Caco-2 (cell line): ENCODE measurements around the gene NUDCD2. TPM values are rescaled to one million over a fixed set of nuclear protein-coding genes. Genes with fewer than 3 reads are reported as not detected.
A peak's percentile ranks its signal among the peaks of the same experiment; 100 is the strongest.

ENCODE experiments used
- BruUV-seq: library from RNA; stranded (reverse); fragments of 400-500 nt; replicated peaks from 2 replicates; lab custom pipeline; 2021; lab: Mats Ljungman, UMichigan
- CTCF ChIA-PET: fragments of 300-600 bp; sonication (Branson Sonifier 250); formaldehyde crosslinking; loops from one replicate; lab custom pipeline; 2022; ENCODE audit warnings: antibody characterized with exemption; lab: Charles Lee
- POLR2A ChIA-PET: fragments of 300-600 bp; sonication (Branson Sonifier 250); formaldehyde crosslinking; loops from one replicate; lab custom pipeline; 2022; ENCODE audit warnings: antibody characterized with exemption; lab: Charles Lee
- DNase-seq, 2 experiments: peaks; one replicate each; pipeline versions ENCODE4 v3.0.0 to v3.0.0-alpha.2; 2020 to 2022
- H3K27me3 ChIP-seq: replicated peaks from 2 replicates; pipeline ENCODE4 v1.6.0; 2011; ENCODE audit warnings: low read length; ENCODE audit not compliant: control insufficient read depth, insufficient read depth
- H3K36me3 ChIP-seq: 2 replicates; pipeline ENCODE4 v1.5.1; 2011; ENCODE audit warnings: low read length; ENCODE audit not compliant: control insufficient read depth, insufficient read depth
- H3K4me1 ChIP-seq: fragments of 250-450 bp; sonication (Bioruptor Pico); 2 replicates; pipeline ENCODE4 v1.5.1; 2020; ENCODE audit warnings: mild to moderate bottlenecking
- H3K4me3 ChIP-seq: 2 replicates; pipeline ENCODE4 v1.5.1; 2011; ENCODE audit warnings: low read depth, mild to moderate bottlenecking, control low read depth, low read length
- H3K9me3 ChIP-seq: fragments of 250-450 bp; sonication (Bioruptor Pico); 2 replicates; pipeline ENCODE4 v1.5.1; 2020; ENCODE audit warnings: mild to moderate bottlenecking, moderate library complexity
- H3K27ac Mint-ChIP-seq: one replicate; pipeline ENCODE4 v1.8.0; 2022; ENCODE audit warnings: mixed read lengths; ENCODE audit not compliant: unreplicated experiment
- H3K27me3 Mint-ChIP-seq: one replicate; pipeline ENCODE4 v1.8.0; 2022; ENCODE audit warnings: mixed read lengths; ENCODE audit not compliant: insufficient read depth, unreplicated experiment
- H3K36me3 Mint-ChIP-seq: one replicate; pipeline ENCODE4 v1.8.0; 2022; ENCODE audit warnings: mild to moderate bottlenecking, mixed read lengths; ENCODE audit not compliant: insufficient read depth, unreplicated experiment
- H3K4me1 Mint-ChIP-seq: one replicate; pipeline ENCODE4 v1.8.0; 2022; ENCODE audit warnings: low read depth, mixed read lengths; ENCODE audit not compliant: unreplicated experiment
- H3K4me3 Mint-ChIP-seq: one replicate; pipeline ENCODE4 v1.8.0; 2022; ENCODE audit warnings: mild to moderate bottlenecking, moderate library complexity, mixed read lengths; ENCODE audit not compliant: unreplicated experiment
- H3K9me3 Mint-ChIP-seq: one replicate; pipeline ENCODE4 v1.8.0; 2022; ENCODE audit warnings: mixed read lengths; ENCODE audit not compliant: unreplicated experiment
- intact Hi-C: fragments of 100-400 bp; cut with micrococcal nuclease; formaldehyde crosslinking; loops from one replicate; pipeline ENCODE4 v1.10.0; 2022; ENCODE audit not compliant: unreplicated experiment
- total RNA-seq: library from RNA; stranded (reverse); gene quantifications from 2 replicates; pipeline ENCODE4 v1.2.3, GENCODE V29; 2022
- TF ChIP-seq, protein P1 (sequence below), 2 experiments: fragments of 200-600 bp in 1 of 2; IDR thresholded peaks; 1 replicate in 1 of 2; 2 replicates in 1 of 2; pipeline versions ENCODE4 v1.5.1 to v1.8.0; 2011 to 2022; ENCODE audit warnings: antibody characterized with exemption in 1 of 2, control low read depth in 1 of 2, inconsistent platforms in 1 of 2, low read depth in 1 of 2, low read length in 1 of 2, mild to moderate bottlenecking in 1 of 2, moderate library complexity in 1 of 2; ENCODE audit not compliant: insufficient read depth in 1 of 2, severe bottlenecking in 1 of 2, unreplicated experiment in 1 of 2

Gene NUDCD2
- total RNA-seq, 1 experiment from 2014 or later, result 50.0 TPM

DNA sequence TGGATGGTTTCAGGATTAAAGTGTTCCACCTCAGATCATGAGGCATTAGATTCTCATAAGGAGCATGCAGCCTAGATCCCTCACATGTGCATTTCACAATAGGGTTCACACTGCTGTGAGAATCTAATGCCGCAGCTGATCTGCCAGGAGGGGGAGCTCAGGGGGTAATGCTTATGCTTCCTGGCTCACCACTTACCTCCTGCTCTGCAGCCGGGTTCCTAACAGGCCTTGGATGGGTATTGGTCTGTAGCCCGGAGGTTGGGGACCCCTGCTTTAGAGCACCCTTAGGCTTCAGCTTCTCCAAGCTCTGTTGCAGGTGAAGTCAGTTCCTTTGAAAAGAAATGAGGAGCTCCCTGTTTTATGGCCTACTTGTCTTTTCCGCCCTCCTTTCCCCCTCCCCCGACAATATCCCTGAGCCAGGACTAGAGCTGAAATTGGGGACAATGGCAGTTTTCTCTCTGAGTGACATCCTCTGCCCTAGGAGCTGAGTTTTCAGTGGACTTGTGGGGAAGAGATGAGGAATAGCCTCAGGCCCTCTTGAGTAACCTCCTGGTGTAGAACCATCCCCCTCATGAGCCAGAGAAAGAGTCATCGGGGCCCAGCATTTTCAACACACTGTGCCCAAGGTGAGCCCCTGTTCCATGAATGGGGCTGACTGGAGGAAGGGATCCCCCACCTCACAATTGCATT is 29.3 kb upstream of the NUDCD2 start:
- POLR2A ChIA-PET, result interaction anchor here (0.6 kb wide), 1 partner anchor 9 kb away, joined by 3 read pairs; no protein-coding TSS in a partner anchor

DNA sequence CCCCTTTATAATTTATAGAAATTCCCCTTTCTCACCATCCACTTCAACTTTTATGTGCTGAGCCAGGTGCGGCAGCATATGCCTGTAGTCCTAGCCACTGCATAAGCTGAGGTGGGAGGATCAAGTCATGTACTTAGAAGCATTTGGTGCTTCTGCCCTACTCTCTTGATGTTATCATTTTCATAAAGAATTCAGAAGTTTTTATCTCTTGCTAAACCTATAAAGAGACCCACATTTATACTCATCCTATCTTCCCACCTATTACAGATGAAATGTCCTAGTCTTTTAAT is 19.0 kb upstream of the NUDCD2 start:
- TF ChIP-seq, protein P1, sequence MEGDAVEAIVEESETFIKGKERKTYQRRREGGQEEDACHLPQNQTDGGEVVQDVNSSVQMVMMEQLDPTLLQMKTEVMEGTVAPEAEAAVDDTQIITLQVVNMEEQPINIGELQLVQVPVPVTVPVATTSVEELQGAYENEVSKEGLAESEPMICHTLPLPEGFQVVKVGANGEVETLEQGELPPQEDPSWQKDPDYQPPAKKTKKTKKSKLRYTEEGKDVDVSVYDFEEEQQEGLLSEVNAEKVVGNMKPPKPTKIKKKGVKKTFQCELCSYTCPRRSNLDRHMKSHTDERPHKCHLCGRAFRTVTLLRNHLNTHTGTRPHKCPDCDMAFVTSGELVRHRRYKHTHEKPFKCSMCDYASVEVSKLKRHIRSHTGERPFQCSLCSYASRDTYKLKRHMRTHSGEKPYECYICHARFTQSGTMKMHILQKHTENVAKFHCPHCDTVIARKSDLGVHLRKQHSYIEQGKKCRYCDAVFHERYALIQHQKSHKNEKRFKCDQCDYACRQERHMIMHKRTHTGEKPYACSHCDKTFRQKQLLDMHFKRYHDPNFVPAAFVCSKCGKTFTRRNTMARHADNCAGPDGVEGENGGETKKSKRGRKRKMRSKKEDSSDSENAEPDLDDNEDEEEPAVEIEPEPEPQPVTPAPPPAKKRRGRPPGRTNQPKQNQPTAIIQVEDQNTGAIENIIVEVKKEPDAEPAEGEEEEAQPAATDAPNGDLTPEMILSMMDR (IDR thresholded peaks at IDR 0.05; ENCODE audit: insufficient read depth in 1 of 2, low read depth in 1 of 2, low read length in 1 of 2, severe bottlenecking in 1 of 2, unreplicated experiment in 1 of 2), result no peak
- H3K36me3 Mint-ChIP-seq, result peaks cover 62% of the 10 kb centered on the region
- no peaks in the 10 kb centered on the region for H3K4me1 Mint-ChIP-seq
- H3K9me3 Mint-ChIP-seq, result no peaks in the 10 kb centered on the region
- Histone ChIP-seq H3K4me3 (no peak overlapping the region), H3K27me3 (no peaks in the 10 kb centered on the region), H3K4me1 (no peaks in the 10 kb centered on the region), H3K36me3 (no peaks in the 10 kb centered on the region; the same call in 1 of the 2 replicates), H3K9me3 (no peaks in the 10 kb centered on the region)
- no peak for DNase-seq
- ChIA-PET POLR2A (no interaction called here), CTCF (no interaction called here)
- no TSS peak for BruUV-seq
- intact Hi-C loops, result no loop called here
- no peak overlapping the region for H3K27ac Mint-ChIP-seq
- no peak overlapping the region for H3K4me3 Mint-ChIP-seq
- no peaks in the 10 kb centered on the region for H3K27me3 Mint-ChIP-seq

More for the DNA sequence above, 29.3 kb upstream of the NUDCD2 start:
- Histone ChIP-seq H3K9me3 (no peaks in the 10 kb centered on the region; the same call in 1 of the 2 replicates), H3K4me1 (no peaks in the 10 kb centered on the region), H3K27me3 (no peaks in the 10 kb centered on the region), H3K36me3 (peaks cover 2% of the 10 kb centered on the region; the same call in 1 of the 2 replicates), H3K4me3 (no peak overlapping the region)
- no TSS peak for BruUV-seq
- CTCF ChIA-PET, result interaction anchor here (1.0 kb wide), 1 partner anchor 16 kb away, joined by 5 read pairs; the partner anchor contains the start of gene MAT2B
- intact Hi-C loops, result loop anchor here (1.0 kb wide), 1 partner anchor 14 kb away; no protein-coding TSS in a partner anchor
- TF ChIP-seq, protein P1 (IDR thresholded peaks at IDR 0.05; ENCODE audit: insufficient read depth in 1 of 2, low read depth in 1 of 2, low read length in 1 of 2, severe bottlenecking in 1 of 2, unreplicated experiment in 1 of 2), result peak in 1 of 2 experiments; percentile 18
- Mint-ChIP-seq H3K4me1 (no peaks in the 10 kb centered on the region), H3K4me3 (no peak overlapping the region), H3K9me3 (peaks cover 6% of the 10 kb centered on the region), H3K36me3 (peaks cover 70% of the 10 kb centered on the region), H3K27me3 (no peaks in the 10 kb centered on the region), H3K27ac (no peak overlapping the region)
- peak in 1 of 2 experiments; percentile 41 for DNase-seq

DNA sequence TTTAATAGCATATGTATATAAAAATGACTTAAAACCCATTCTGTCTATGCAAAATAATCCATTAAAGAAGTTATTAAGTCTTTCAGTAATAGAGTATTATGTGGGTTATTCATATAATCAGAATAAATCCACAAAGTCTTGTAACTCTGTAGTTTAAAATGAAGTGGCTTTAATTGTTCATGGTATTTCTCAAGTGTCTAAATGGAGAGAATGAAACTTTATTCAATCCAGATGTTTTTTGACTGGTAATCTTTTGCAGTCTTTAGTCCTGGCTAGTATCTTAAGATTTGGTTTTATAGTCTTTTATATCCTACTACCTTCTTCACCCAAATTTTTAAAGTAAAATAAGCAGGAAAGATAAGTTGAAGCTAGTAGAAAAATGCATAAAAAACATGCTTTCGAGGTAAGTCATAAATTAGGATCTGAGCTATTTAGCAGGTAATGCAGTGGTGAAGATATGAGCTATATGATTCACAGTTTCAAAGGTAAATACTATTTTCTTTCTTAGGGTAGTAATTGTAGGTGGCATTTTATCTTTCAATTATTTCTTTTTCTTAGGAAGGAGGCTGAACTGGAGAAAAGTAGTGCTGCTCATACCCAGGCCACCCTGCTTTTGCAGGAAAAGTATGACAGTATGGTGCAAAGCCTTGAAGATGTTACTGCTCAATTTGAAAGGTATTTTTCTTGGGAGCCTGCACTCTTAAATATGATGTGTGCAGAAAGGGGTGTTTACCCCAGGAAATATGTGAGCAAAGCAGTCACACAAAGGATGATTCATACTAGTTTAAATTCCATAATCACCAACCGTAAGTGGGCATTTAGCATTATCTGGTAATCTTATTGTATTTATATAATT is 18.5 kb upstream of the NUDCD2 start:
- Histone ChIP-seq H3K4me1 (no peaks in the 10 kb centered on the region), H3K9me3 (no peaks in the 10 kb centered on the region), H3K36me3 (no peaks in the 10 kb centered on the region; the same call in 1 of the 2 replicates), H3K4me3 (no peak overlapping the region), H3K27me3 (no peaks in the 10 kb centered on the region)
- intact Hi-C loops, result no loop called here
- no peak for DNase-seq
- no peak overlapping the region for H3K27ac Mint-ChIP-seq
- peaks cover 65% of the 10 kb centered on the region for H3K36me3 Mint-ChIP-seq
- no peaks in the 10 kb centered on the region for H3K27me3 Mint-ChIP-seq
- no peaks in the 10 kb centered on the region for H3K4me1 Mint-ChIP-seq
- TF ChIP-seq, protein P1 (IDR thresholded peaks at IDR 0.05; ENCODE audit: insufficient read depth in 1 of 2, low read depth in 1 of 2, low read length in 1 of 2, severe bottlenecking in 1 of 2, unreplicated experiment in 1 of 2), result no peak
- BruUV-seq, result no TSS peak
- ChIA-PET CTCF (no interaction called here), POLR2A (no interaction called here)
- H3K9me3 Mint-ChIP-seq, result no peaks in the 10 kb centered on the region
- H3K4me3 Mint-ChIP-seq, result no peak overlapping the region
